Natural killer cell treated with Interleukin-12 subunit alpha and Interleukin-12 subunit beta and Interleukin-15 and Interleukin-18, amount 100 ng/mL, for 72 hours (primary cell): ENCODE measurements around the gene MRPL53. TPM values are rescaled to one million over a fixed set of nuclear protein-coding genes. Genes with fewer than 3 reads are reported as not detected.
"Not testable (repeated sequence)": the region's sequence is repeated elsewhere in the genome, so short reads cannot be mapped to it uniquely, and the experiment has no call there.

Source experiments
- ATAC-seq, 2 donors: fragments of 150-1000 bp; cut with Tn5 transposase in 1 of 2; sonication (Bioruptor Pico), chemical (Tn5 transposase) in 1 of 2; 2 replicates each; pipeline ENCODE4 v1.10.0; 2021
- DNase-seq: peaks from one replicate; pipeline ENCODE4 v3.0.0; 2022; ENCODE audit warnings: low spot score
- H3K27ac Mint-ChIP-seq, 2 donors: 1 replicate in 1 of 2; 2 replicates in 1 of 2; pipeline ENCODE4 v1.8.0; 2022; ENCODE audit warnings: mixed read lengths in 2 of 2, mild to moderate bottlenecking in 1 of 2, moderate library complexity in 1 of 2
- H3K27me3 Mint-ChIP-seq, 2 donors: 1 replicate in 1 of 2; 2 replicates in 1 of 2; pipeline ENCODE4 v1.8.0; 2022; ENCODE audit warnings: mixed read lengths in 2 of 2
- H3K36me3 Mint-ChIP-seq: one replicate; pipeline ENCODE4 v1.8.0; 2022; ENCODE audit warnings: mixed read lengths
- H3K4me1 Mint-ChIP-seq, 2 donors: 1 replicate in 1 of 2; 2 replicates in 1 of 2; pipeline ENCODE4 v1.8.0; 2022; ENCODE audit warnings: low read depth in 2 of 2, mixed read lengths in 2 of 2, mild to moderate bottlenecking in 1 of 2
- H3K4me3 Mint-ChIP-seq: one replicate; pipeline ENCODE4 v1.8.0; 2022; ENCODE audit warnings: mixed read lengths
- H3K9me3 Mint-ChIP-seq: 2 replicates; pipeline ENCODE4 v1.8.0; 2022; ENCODE audit warnings: mixed read lengths
- total RNA-seq, 2 donors: library from RNA; stranded (reverse); gene quantifications; one replicate each; pipeline ENCODE4 v1.2.3, GENCODE V29; 2022

Gene MRPL53
- total RNA-seq, 2 donors from 2014 or later: 94.5 to 111 TPM

- H3K27ac Mint-ChIP-seq: peak overlapping the region; percentile 83 to 85
- peaks cover 24 to 32% of the 10 kb centered on the region in 2 donors for H3K4me1 Mint-ChIP-seq
- peaks cover 5% of the 10 kb centered on the region for H3K36me3 Mint-ChIP-seq
- peak; percentile 76 for ATAC-seq
- peak overlapping the region; percentile 90 for H3K4me3 Mint-ChIP-seq
- H3K27me3 Mint-ChIP-seq: no peaks in the 10 kb centered on the region
- H3K9me3 Mint-ChIP-seq: no peaks in the 10 kb centered on the region
- DNase-seq: peak; percentile 61
These were observed 26.2 kb upstream of the MRPL53 start for GRCh38 chr2:74498500-74499266.

GRCh38 chr2:74497777-74498499 lies 25.5 kb upstream of the MRPL53 start:
- DNase-seq (peak; percentile 65), ATAC-seq (peak; percentile 66 to 68)
- H3K4me3 Mint-ChIP-seq: peak overlapping the region; percentile 90
- peaks cover 7% of the 10 kb centered on the region for H3K36me3 Mint-ChIP-seq
- peaks cover 24 to 32% of the 10 kb centered on the region in 2 donors for H3K4me1 Mint-ChIP-seq
- H3K27me3 Mint-ChIP-seq: no peaks in the 10 kb centered on the region
- peak overlapping the region; percentile 83 to 85 for H3K27ac Mint-ChIP-seq
- H3K9me3 Mint-ChIP-seq: no peaks in the 10 kb centered on the region

GRCh38 chr2:74496997-74497776 lies 24.7 kb upstream of the MRPL53 start:
- H3K4me1 Mint-ChIP-seq: peaks cover 23 to 28% of the 10 kb centered on the region in 2 donors
- DNase-seq: peak; percentile 42
- no peaks in the 10 kb centered on the region for H3K9me3 Mint-ChIP-seq
- peak overlapping the region; percentile 83 to 85 for H3K27ac Mint-ChIP-seq
- peaks cover 7% of the 10 kb centered on the region for H3K36me3 Mint-ChIP-seq
- no peak for ATAC-seq
- no peaks in the 10 kb centered on the region for H3K27me3 Mint-ChIP-seq
- H3K4me3 Mint-ChIP-seq: peak overlapping the region; percentile 90

- Mint-ChIP-seq H3K36me3 (peaks cover 18% of the 10 kb centered on the region), H3K27me3 (no peaks in the 10 kb centered on the region), H3K27ac (no peak overlapping the region), H3K4me1 (peaks cover 13 to 20% of the 10 kb centered on the region in 2 donors), H3K4me3 (no peak overlapping the region), H3K9me3 (no peaks in the 10 kb centered on the region)
- DNase-seq (no peak), ATAC-seq (no peak)
These were observed 23.0 kb upstream of the MRPL53 start for GRCh38 chr2:74495440-74495839.

GRCh38 chr2:74493546-74493945 lies 21.1 kb upstream of the MRPL53 start:
- H3K27me3 Mint-ChIP-seq: no peaks in the 10 kb centered on the region
- H3K9me3 Mint-ChIP-seq: no peaks in the 10 kb centered on the region
- ATAC-seq (no peak), DNase-seq (no peak)
- peaks cover 20% of the 10 kb centered on the region for H3K36me3 Mint-ChIP-seq
- peaks cover 13 to 17% of the 10 kb centered on the region in 2 donors for H3K4me1 Mint-ChIP-seq
- H3K27ac Mint-ChIP-seq: peak overlapping the region in 1 of 2 donors; percentile 47
- no peak overlapping the region for H3K4me3 Mint-ChIP-seq

- peaks cover 22% of the 10 kb centered on the region for H3K36me3 Mint-ChIP-seq
- no peaks in the 10 kb centered on the region for H3K9me3 Mint-ChIP-seq
- no peak overlapping the region for H3K27ac Mint-ChIP-seq
- DNase-seq: peak; percentile 44
- peaks cover 6% of the 10 kb centered on the region in 2 donors for H3K4me1 Mint-ChIP-seq
- H3K27me3 Mint-ChIP-seq: no peaks in the 10 kb centered on the region
- ATAC-seq: no peak
- no peak overlapping the region for H3K4me3 Mint-ChIP-seq
These were observed 19.4 kb upstream of the MRPL53 start for GRCh38 chr2:74491648-74492544.

- Mint-ChIP-seq H3K27me3 (no peaks in the 10 kb centered on the region), H3K9me3 (no peaks in the 10 kb centered on the region), H3K4me1 (peaks cover 6 to 9% of the 10 kb centered on the region in 2 donors), H3K4me3 (no peak overlapping the region), H3K27ac (no peak overlapping the region), H3K36me3 (peaks cover 31% of the 10 kb centered on the region)
- DNase-seq (no peak), ATAC-seq (no peak)
These were observed 17.4 kb upstream of the MRPL53 start for GRCh38 chr2:74489906-74490305.

- ATAC-seq (no peak), DNase-seq (peak; percentile 35)
- no peaks in the 10 kb centered on the region for H3K9me3 Mint-ChIP-seq
- H3K4me3 Mint-ChIP-seq: no peak overlapping the region
- peaks cover 6 to 9% of the 10 kb centered on the region in 2 donors for H3K4me1 Mint-ChIP-seq
- no peaks in the 10 kb centered on the region for H3K27me3 Mint-ChIP-seq
- H3K27ac Mint-ChIP-seq: no peak overlapping the region
- peaks cover 27% of the 10 kb centered on the region for H3K36me3 Mint-ChIP-seq
These were observed 16.4 kb upstream of the MRPL53 start for GRCh38 chr2:74488643-74489481.

GRCh38 chr2:74486141-74486540 lies 13.7 kb upstream of the MRPL53 start:
- no peak overlapping the region for H3K27ac Mint-ChIP-seq
- H3K4me1 Mint-ChIP-seq: peaks cover 15 to 16% of the 10 kb centered on the region in 2 donors
- no peak overlapping the region for H3K4me3 Mint-ChIP-seq
- no peaks in the 10 kb centered on the region for H3K27me3 Mint-ChIP-seq
- H3K9me3 Mint-ChIP-seq: no peaks in the 10 kb centered on the region
- H3K36me3 Mint-ChIP-seq: peaks cover 20% of the 10 kb centered on the region
- DNase-seq (no peak), ATAC-seq (no peak)

GRCh38 chr2:74483675-74484164 lies 11.2 kb upstream of the MRPL53 start:
- not testable (repeated sequence) for H3K27me3 Mint-ChIP-seq, ATAC-seq, DNase-seq, H3K9me3 Mint-ChIP-seq
- Mint-ChIP-seq H3K4me3 (peak overlapping the region; percentile 98), H3K27ac (peak overlapping the region; percentile 90 to 93), H3K4me1 (peaks cover 21 to 27% of the 10 kb centered on the region in 2 donors), H3K36me3 (peaks cover 10% of the 10 kb centered on the region)

- peak; percentile 96 to 97 for ATAC-seq
- Mint-ChIP-seq H3K36me3 (peaks cover 10% of the 10 kb centered on the region), H3K9me3 (no peaks in the 10 kb centered on the region), H3K27ac (peak within 1 kb of the TSS; percentile 90 to 93), H3K4me3 (peak within 1 kb of the TSS; percentile 98), H3K27me3 (no peaks in the 10 kb centered on the region), H3K4me1 (peaks cover 21 to 27% of the 10 kb centered on the region in 2 donors)
- peak; percentile 95 for DNase-seq
These were observed 10.6 kb upstream of the MRPL53 start, which contains the start of the genes CCDC142 and TTC31 for GRCh38 chr2:74482801-74483674. Gene CCDC142, minus strand, starts transcription at chr2:74482998. Its CDS starts 161 bp downstream, at chr2:74482837. Gene TTC31, plus strand, starts transcription at chr2:74483081. Its CDS starts 15 bp downstream, at chr2:74483096.
